Stimulated activated CD8-positive, alpha-beta memory T cell treated with anti-CD3 and anti-CD28 coated beads, Interleukin-12 subunit alpha, Interleukin-12 subunit beta, amount 100 ng/mL, for 1 hour (primary cell): ENCODE data around the gene SCAF8.
"Not testable (repeated sequence)": the region's sequence is repeated elsewhere in the genome, so short reads cannot be mapped to it uniquely, and the experiment has no call there.

Experiments
- DNase-seq: peaks from one replicate; pipeline ENCODE4 v3.0.0-alpha.2; 2020; ENCODE audit warnings: low read depth

SCAF8 gene

DNA sequence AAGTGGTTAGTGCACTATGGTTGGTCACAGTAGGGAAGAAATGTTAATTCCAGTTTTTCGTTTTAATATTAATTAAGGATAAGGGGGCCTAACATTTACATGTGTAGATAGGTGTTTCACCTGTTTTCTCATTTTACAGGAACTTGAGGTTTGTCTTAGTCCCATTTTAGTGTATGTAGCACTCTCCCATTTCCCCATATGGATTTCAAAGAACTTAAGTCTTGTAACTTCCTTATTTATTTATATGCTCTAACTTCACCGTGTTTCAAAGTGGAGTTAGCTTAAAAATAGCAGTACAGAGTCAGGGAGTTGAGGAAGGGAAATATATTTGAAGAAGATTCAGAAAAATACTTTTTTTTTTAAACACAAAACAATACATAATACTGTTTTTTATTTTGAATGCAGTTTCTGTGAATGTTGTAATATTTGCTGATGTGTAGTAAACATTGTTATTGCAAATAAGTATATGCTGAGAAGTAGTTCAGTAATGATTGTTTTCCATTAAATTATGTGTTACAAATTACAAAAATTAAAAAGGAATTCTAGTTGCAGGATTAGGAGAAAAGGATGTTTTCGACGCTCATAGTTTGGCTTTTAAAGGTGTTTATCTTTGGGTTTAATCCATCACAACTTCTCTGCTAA is 3.5 kb downstream of the SCAF8 start:
- DNase-seq, result no peak

DNA sequence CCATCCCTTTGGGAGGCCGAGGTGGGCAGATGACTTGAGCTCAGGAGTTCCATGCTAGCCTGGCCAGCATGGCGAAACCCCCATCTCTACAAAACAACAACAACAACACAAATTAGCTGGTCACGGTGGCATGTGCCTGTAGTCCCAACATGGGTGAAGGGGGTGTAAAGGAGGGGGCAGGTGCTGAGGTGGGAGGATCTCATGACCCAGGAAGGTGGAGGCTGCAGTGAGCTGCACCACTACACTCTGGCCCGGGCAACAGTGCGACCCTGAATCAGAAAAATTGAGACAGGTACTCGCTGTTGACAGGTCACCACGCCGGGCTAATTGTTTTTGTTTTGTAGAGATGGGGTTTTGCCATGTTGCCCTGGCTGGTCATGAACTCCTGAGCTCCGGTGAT is 4.2 kb downstream of the SCAF8 start:
- DNase-seq, result no peak

DNA sequence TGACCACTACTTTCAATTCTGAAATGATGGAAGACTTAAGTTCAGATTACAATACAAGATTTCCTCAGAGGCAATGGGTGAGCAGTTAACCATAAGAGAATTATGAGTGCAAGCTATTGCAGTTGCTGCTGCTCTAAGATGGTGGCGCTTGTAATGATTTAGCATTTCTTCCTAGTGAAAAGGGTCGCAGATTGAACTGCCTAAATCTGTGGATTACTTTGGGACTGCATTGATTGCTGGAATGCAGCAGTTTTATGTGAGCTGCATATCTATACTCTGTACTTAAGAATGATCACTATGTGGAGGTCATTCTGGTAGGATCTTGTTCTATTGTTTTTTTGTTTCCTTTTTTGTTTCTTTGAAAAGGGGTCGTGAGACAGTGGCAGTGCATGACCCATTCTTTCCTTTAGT is 5.3 kb downstream of the SCAF8 start:
- no peak for DNase-seq

DNA sequence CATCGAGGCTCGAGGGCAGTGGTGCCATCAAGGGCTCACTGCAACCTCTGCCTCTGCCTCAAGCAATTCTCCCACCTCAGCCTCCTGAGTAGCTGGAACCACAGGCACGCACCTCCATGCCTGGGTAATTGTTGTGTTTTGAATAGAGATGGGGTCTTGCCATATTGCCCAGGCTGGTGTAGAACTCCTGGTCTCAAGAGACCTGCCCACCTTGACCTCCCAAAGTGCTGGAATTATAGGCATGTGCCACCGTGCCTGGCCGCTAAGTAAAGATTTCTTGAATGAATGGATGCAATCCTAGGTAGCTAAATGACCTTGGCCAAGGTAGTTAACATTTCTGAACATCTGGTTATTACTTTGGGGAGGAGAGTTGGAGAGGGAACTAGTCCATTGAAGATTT is 7.4 kb downstream of the SCAF8 start:
- DNase-seq, result no peak

DNA sequence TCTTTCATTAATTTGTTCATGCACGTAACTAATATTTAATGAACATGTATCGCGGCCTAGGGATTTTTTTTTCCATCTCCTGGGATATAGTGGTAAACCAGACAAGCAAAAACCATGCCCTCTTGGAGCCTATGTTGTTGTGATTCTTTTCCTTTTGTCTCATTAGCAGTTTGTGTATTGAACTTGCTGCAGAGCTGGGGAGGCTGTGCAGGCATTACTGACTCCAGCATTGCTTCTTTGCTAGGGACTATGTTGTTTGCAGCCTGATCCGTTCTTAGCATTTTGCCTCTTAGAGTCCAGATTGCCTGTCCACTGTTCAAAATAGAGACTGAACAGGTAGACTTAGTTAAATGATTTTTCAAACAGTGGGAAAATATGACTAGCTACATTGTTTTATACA is 9.7 kb downstream of the SCAF8 start:
- no peak for DNase-seq

DNA sequence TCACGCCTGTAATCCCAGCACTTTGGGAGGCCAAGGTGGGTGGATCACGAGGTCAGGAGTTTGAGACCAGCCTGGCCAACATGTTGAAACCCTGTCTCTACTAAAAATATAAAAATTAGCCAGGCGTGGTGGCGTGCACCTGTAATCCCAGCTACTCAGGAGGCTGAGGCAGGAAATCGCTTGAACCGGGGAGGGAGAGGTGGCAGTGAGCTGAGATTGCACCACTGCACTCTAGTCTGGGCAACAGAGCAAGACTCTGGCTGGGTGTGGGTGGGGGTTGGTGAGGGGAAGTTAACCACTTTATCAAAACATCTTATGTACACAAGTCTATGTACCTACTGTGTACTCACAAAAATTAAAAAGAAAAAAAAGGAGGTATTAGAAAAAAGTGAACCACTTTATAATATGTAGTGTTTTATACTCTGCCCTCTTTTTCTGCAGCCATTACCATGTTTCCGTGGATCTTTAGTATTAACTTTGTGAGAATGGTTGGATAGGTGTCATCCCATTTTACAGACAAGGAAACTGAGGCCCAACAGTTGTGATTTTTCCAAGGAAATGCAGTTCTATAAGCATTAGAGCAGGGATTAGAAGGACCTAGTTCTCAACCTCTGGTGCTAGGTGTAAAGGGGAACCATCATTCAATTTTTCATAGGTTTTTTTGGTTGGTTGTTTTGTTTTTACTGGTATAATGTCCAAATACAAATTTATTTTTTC is 11.0 kb downstream of the SCAF8 start:
- DNase-seq, result not testable (repeated sequence)

DNA sequence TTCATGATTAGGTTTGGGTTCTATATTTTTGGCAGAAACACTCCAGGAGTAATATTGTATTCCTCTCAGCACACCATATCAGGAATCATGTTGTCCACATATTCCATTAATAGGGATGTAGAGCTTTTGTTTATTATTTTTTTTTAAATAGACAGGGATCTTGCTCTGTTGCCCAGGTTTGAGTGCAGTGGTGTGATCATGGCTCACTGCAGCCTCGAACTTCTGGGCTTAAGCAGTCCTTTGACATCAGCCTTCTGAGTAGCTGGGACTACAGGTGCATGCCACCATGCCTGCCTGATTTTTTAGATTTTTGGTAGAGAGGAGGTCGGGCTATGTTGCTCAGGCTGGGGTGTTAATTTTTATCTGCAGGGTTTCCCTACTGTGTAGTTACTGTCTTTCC is 12.0 kb downstream of the SCAF8 start:
- DNase-seq, result no peak

DNA sequence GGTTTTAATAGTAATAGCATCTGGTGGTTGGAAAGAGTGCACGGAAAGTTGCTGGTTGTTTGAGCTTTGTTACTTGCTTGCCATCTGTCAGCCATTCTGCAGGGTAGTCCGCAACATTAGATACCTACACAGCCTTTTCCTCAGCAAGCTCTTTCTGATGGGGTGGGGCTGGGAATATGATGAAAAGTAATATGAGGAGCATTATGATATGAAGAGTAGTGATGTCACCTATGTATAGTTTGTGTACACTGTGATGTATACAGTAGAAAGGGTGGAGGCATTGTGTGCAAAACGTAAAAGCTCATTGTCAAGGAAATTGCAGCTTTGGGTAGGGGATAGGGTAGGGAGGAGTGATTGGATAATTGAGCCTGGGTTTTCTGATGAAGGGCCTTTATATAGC is 16.1 kb downstream of the SCAF8 start:
- DNase-seq, result no peak

DNA sequence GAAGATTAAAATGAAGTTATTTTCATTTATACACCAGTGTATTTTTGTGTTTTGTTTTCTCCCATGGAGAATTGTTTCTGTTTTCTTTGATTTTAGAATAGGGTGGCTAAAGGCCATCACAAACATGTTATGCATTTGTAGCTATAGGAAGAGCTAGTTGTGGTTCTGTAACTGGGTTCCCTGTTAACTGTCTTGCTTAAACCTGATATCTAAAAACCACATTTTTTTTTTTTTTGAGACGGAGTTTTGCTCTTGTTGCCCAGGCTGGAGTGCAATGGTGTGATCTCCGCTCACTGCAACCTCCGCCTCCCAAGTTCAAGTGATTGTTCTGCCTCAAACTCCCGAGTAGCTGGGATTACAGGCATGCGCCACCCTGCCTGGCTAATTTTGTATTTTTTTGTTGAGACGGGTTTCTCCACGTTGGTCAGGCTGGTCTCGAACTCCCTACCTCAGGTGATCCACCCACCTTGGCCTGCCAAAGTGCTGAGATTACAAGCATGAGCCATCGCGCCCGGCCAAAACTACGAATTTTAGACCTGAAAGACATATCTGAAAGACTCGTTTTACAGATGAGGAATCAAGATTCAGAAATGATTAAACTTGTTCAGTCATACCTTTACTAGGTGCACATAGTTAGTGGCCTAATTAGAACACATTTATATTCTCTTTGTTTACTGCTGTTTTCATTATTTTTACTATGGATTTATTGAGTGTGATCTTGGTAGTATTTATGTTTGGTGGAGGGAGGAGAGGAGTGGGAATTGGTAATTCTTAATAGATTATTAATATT is 18.0 kb downstream of the SCAF8 start:
- no peak for DNase-seq

DNA sequence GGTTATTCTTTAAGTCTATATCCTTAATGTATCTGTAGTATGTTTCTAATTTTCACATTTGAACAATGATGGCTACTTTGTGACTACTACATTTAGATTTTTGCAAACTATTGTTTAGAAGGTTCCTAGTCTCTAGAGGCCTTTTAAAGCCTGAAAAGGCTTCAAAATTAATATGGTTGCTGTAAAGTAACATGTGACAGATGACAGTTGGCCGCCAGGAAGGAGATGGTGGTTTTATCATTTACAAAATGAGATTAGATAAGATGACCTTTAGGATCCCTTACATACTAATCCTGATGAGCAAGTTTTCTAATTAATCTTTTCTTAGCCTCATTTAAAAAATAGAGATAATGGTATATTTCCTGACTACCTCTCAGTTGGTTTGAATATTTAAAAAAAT is 18.8 kb downstream of the SCAF8 start:
- DNase-seq, result no peak

DNA sequence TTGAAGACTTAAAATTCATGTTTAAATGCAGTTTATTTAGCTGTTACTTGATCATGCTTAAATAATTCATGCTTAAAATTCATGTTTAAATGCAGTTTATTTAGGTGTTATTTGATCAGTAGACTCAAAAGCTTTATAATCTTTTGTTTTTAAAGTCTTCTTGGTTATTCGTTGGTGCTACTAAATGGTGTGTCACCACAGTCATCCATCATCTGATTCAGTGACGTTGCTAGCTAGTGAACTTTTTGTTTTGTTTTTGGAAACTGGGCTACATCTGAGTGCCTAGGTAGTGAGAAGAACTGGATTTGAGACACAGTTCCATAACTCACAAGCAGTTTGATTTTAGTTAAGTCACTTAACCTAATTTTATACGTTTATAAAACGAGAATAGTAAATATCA is 20.9 kb downstream of the SCAF8 start:
- no peak for DNase-seq

DNA sequence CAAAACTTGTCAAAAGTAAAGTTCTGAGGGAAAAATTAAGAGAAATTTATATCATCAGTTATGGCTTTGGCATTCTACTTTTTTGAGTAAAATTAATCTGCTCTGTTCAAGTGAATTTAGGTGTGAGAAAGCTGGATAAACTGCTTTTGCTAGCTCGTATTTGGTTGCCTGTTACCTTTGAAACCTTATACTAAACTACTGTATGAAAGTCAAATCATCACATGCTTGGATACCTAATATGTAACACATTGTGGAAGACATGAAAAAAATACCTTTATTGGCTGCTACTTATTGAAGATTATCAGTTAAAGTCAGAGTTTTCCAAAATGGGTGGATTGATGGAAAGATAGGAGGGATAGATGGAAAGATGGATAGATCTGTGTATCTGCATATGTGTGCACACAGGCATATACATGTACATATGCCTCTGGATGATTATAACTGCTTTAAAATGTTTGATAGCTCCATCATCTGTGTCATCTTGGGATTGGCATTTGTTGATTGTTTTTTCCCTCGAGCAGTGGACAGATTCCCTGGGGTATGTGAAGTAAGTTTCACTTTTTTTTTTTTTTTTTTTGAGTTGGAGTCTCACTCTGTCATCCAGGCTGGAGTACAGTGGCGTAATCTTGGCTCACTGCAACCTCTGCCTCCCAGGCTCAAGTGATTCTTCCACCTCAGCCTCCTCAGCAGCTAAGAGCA is 24.3 kb downstream of the SCAF8 start:
- no peak for DNase-seq

DNA sequence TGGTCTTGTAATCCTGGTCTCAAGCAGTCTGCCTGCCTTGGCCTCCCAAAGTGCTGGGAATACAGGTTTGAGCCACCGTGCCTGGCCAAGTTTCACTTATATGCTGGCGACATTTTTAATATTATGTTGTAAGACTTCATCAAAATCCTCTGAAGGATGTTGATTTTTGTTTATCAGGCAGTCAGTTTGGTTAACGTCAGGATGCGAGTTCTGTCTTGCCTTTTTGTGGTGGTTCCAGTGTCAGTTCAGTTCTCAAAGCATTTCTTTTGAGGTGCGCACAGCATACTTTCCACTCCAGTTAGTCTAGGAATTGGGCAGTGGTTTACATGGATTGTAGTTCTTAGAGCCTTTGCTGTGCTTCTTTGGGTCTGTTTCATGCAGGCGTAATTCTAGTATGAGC is 24.9 kb downstream of the SCAF8 start:
- no peak for DNase-seq

DNA sequence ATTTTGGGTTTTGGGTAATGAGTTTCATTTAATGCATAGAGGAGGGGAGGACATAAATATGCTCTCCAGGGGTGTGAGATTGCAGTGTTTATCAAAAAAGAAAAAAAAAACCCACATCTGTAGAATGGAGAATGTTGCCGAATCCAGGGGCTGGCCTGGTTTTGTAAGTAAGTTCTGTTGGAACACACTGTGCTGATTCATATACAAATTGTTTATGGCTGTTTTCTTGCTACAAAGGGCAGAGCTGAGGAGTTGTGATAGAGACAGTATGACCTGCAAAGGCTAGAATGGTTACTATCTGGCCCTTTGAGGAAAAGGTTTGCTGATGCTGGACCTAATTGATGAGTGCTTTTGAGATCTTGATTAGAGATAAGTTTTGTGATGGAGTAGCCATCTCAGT is 30.4 kb downstream of the SCAF8 start:
- no peak for DNase-seq

DNA sequence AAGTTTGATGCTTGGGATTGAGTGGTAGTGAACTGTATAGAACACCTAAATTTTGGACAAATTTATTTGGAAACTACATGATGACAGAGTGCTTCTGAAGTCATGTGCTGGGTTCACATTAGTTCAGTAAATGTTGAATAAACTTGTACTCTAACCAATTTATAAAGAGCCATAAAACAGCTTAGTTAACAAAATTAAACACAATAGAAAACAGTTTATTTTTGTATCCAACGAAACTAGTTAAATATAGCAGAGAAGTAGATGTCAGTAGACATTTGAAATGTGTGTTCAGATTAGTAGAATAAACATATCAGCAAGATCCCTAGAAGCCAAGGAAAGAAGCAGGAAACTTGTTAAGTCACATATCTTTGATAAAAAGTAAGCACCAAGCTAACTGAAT is 32.1 kb downstream of the SCAF8 start:
- DNase-seq, result no peak

DNA sequence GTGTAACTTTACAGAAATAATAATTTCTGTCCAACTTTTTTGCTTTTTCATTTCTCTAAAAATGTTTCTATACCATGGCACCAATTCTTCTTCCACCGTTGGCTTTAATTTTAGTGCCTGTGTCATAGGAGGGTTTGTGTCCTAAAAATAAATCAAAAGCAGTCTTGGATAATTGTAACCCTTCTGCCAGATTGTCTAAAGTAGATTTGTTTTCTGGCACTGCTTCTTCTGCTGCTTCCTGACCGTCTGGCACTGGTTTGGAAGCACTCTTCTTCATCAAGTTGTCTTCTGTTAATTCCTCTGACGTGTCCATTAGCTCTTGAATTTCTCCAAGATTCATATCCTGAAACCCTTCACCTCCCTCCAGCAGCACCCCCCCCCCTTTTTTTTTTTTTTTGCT is 33.1 kb downstream of the SCAF8 start:
- no peak for DNase-seq

DNA sequence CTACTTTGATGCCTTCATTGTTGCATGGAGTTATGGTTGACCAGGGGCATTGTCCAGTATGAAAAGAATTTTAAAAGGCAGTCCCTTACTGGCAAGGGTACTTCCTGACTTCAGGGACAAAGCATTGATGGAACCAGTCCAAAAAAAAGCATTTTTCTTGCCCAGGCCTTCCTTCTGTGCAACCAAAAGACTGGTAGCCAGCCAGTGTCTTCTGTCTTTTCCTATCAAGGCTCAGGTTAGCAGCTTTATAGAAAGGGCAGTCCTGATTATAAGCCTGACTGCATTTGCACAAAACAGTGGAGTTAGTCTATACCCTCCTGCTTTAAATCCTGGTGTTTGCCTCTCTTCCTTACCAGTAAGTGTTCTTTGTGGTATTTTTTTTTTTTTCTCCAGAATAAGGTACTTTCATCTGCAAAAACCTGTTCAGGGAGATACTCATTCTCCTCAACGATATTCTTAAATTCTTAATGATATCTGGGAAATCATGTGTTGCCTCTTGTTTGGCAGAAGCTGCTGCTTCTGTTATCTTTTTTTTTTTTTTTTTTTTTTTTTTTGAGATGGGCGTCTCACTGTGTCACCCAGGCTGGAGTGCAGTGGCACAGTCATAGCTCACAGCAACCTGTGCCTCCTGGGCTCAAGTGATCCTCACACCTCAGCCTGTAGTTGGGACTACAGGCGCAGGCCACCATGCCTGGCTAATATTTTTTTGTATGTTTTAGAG is 33.9 kb downstream of the SCAF8 start:
- DNase-seq, result no peak

DNA sequence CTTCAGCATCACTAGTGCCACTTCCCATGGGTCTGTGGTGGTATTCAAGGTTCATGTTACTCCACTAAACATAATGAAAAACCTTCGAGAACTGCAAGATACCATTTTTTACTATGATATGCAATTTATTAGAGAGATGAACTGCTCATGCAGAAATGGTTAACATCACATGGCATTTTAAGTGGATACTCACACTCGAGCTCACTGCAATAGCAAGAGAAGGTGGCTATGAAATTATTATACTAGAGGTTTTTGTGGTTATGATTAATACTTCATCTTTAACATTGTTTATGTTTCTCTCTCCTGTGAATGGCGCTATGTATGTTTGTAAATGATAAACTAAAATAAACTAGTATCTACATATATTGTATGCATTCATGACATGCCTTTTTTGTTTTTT is 35.1 kb downstream of the SCAF8 start:
- DNase-seq, result no peak

DNA sequence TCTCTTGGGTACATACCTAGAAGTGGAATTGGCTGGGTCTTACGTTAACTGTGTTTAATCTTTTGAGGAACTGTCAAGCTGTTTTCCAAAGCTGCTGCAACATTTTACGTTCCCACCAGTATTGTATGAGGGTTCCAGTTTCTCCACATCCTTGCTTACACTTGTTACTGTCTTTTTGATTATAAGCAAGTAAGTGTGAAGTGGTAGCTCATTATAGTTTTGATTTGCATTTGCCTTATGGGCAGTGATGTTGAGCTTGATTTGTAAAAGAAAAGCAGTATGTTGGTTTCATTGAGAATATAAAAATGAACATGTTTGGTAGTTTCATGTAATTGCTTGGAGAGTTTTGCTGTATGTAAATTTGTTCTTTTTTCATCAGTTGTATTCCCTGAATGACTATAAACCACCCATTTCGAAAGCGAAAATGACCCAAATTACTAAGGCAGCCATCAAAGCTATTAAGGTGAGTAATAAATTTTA is 40.4 kb downstream of the SCAF8 start:
- no peak for DNase-seq

DNA sequence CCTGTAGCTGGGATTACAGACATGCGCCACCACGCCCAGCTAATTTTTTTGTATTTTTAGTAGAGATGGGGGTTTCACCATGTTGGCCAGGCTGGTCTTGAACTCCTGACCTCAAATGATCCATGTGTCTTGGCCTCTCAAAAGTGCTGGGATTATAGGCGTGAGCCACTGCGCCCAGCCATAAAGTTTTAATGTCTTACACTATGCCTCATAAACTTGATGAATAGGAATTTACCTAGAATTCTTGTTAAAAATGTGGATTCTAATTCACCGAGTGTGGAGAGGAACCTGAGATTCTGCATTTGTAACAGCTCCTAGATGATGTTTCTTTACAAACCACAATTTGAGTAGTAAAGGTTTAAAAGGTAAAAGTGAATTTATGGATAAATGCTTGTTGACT is 45.9 kb downstream of the SCAF8 start:
- DNase-seq, result not testable (repeated sequence)

DNA sequence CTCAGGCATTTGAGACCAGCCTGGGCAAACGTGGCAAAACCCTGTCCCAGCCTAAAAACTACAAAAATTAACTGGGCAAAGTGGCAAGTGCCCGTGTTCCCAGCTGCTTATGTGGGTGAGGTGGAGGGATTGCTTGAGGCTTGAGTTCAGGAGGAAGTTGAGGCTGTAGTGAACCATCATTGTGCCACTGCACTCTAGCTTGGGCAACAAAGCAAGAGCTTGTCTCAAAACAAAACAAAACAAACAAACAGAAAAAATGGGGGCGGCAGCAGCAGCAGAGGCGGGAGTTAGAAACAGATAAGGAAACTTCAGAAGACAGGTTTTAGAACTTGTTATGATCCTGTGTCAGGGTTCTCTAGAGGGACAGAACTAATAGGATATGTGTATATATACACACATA is 49.0 kb downstream of the SCAF8 start:
- no peak for DNase-seq

DNA sequence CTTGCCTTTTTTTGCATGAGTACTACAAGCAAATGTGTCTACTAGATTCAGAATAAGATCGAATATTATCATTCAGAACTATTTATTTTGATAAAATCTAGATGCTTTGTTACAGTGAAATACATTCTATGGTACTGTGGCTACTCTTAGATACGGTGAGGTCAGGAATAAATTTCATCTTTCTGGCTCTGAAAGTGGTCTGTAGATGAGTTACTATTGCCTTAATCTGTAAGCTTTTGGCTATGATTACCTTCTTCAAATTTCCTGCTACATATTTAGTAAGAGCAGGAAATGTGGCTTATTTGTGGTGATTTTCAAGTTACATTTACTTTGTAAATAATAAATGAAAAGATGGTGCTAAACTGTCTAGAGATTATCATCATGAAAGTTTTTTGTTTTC is 50.0 kb downstream of the SCAF8 start:
- DNase-seq, result no peak
